Femur (tissue), 1 donor: ENCODE data around the gene RSL1D1.
"Not testable (repeated sequence)": the region's sequence is repeated elsewhere in the genome, so short reads cannot be mapped to it uniquely, and the experiment has no call there.

Experiments used
- DNase-seq: peaks from one replicate; pipeline ENCODE4 v3.0.0-alpha.2; 2017

The RSL1D1 gene

DNA sequence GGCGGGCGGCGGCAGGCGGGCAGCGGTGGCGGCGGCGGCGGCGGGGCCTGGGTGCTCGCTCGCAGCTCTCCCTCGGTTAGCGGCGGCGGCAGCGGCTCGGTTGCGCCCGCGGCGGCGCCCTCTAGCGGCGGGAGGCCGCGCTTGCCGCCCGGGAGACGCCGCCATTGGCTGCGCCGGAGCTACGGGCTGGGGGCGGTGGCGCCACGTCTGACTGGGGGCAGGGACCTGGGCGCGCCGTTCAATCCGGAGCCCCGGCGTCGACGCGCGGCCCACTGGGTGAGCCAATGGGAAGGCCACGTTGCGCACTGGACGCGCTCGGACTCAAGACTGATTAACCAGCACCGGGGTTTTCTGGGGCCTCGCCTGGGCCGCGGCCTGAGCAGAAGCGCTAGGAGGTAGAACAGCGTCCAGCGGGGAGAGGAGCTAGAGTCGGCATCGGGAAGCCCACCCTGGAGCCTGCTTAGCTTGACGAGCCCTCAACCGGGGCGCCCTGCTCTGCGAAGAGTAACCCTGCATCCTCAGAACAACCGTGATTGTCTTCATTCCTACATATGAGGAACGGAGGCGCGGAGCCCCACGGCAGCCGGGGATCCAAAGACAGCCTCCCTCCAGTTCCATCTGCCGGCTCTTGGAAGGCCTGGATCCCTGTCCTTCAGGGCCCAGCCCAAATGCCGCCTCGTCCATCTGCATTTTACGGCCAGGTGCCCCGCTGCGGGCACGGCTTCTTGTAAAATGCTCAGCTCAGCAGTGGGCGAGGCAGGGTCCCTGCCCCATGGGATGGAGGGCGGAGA lies 54.0 kb downstream of the RSL1D1 start, which contains the start of gene ZC3H7A:
Gene ZC3H7A (minus strand): TSS at position 93 of the 791 bp plus-strand sequence. CDS start 14,904 bp downstream, outside the sequence.
- DNase-seq, result peak; percentile 98

DNA sequence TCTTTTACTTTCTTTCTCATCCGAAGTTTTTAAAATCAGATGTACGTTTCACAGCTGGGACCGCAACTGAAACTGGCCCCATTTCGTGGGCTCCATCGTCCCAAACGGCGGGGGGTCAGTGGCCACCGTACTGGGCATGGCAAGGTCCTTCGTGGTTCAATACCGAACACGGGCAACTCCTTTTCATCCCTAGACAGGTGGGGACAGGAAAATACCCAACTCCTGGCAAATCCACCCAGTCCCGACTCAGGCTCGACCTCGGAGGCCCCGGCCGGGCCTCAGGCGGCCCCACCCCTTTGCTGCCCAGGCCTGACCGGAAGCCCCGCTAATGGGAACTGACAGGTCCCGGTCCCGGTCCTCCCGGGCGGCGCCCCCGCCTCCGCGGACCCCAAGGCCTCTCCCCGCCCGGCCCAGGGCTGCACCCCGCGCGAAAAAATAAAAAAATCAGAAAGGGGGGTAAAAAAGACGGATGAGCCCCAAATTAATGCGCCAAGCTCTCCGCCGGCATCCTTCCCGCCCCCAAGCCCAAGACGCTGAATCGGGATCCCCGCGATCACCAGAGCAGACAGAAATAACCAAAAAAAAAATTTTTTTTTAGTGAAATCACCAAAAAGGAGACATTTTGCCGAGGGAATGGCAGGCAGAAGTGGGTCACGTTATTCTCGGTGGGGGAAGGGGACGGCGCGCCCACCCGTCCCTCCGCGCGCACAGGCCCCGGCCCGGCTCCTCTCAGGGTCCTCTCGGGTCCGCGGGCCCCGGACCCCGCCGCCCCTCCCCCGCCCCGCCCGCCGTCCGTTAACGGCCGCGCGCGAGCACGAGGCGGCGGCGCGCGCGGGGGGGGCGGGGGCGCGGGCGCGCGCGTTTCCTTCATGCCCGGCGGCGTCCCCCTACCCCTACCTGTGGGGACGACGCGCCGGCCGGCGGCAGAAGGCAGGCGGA lies 54.8 kb downstream of the RSL1D1 start:
- peak; percentile 73 for DNase-seq

DNA sequence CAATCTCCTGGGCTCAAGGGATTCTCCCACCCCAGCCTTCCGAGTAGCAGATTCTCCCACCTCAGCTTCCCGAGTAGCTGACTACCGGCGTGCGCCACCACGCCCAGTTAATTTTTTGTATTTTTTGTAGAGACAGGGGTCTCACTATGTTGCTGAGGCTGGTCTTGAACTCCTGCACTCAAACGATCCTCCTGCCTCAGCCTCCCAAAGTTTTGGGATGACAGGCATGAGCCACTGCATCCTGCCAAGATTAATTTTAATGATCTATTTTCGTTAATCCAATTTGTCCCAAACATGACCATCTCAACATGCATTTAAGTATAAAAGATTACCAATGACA lies 55.5 kb downstream of the RSL1D1 start:
- DNase-seq, result no peak

DNA sequence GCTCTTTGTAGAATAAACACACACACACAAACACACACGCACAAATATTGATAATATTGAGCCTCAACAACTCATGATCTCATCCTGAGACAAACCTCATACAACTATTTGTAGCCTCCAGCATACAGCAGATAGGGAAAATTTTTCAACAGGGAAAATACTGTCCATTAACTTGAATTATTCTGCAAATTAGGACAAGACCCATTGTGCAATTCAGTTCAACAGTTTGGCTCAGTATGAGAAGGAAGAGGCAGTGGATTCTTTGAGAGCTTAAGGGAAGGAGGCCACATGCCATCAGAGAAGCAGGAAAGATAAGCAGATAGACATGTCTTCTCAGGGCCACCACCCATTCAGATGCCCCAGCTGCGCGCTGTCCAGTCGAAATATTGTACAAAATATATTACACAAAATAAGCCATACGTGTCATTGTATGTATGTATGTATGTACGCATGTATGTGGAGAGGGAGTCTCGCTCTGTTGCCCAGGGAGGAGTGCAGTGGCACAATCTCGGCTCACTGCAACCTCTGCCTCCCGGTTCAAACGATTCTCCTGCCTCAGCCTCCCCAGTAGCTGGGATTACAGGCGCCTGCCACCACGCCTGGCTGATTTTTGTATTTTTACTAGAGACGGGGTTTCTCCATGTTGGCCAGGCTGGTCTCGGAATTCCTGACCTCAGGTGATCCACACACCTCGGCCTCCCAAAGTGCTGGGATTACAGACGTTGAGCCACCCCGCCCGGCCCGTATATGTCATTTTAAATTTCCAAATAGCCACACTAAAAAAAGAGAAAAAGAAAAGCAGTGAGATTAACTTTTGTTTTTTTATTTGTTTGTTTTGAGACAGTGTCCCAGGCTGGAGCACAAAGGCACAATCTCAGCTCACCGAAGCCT lies 56.1 kb downstream of the RSL1D1 start:
- DNase-seq, result no peak

DNA sequence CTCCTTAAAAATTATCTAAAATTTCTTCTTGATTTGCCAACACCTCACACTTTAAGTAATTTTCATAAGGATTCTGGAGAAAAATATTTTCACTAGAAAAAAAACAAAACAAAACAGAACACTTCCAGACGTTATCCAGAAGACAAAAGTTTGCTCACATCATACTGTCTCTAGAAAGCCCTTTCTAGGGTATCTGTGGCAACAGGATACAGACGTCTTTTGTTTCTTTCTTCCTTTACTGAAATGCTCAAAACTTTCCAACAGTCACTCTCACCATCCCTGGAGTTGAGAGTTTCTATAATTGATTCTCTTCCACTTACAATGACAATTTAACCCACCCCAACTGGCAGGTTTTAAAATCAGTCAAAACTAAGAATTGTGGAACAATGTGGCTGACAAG lies 56.9 kb downstream of the RSL1D1 start:
- no peak for DNase-seq

DNA sequence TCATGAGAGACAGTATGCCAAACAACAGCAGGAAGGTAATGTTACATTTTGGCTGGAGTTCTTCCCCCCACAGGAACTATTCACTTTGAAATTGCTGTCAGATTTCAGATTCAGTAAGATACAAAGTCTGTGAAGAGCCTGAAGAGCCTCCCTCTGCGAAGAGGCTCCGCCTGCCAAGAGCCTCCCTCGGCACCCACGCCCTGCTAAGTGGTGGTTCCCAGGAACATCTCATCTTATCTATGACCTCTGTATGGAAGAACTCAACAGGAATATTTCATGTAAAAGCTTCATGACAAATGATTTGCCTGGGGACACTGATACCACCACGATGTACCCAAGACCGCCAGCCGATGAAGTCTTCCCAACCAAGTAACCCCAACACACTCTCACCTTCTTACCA lies 57.5 kb downstream of the RSL1D1 start:
- no peak for DNase-seq

DNA sequence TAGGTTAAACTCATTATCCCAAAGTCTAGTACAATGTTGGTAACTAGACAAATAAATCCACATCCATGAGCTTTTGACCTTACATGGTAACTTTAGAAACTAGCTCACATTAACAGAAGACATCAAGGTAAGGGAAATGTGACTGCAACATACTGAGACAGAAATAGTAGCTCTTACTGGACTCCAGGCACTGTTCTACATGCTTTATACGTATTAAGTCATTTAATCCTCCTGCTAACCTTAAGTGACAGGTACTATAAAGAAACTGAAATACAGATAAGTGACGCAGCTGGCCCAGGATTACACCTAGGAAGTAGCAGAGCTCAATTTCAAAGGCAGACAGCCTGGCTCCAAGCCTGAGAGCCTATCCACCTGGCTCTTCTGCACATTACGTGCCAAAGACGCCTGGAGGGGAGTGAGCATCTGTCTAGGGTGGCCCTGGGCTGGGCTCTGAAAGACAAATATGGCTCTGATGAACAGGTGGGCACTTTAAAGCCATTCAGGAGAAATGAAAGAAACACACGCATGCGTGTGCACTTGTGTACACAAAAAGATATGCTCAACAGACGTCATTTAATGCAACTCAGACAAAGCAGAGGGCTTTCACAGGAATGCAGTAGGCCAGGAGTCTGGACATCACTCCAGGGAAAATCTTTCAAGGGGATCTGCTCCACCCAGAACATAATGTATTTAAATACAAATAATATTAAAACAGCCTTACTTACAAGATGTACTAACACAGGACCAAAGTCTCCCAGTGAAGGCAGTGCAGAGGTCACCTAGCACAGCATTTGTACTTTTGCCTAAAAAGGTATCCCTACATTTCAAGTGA lies 58.7 kb downstream of the RSL1D1 start:
- DNase-seq, result peak; percentile 29

DNA sequence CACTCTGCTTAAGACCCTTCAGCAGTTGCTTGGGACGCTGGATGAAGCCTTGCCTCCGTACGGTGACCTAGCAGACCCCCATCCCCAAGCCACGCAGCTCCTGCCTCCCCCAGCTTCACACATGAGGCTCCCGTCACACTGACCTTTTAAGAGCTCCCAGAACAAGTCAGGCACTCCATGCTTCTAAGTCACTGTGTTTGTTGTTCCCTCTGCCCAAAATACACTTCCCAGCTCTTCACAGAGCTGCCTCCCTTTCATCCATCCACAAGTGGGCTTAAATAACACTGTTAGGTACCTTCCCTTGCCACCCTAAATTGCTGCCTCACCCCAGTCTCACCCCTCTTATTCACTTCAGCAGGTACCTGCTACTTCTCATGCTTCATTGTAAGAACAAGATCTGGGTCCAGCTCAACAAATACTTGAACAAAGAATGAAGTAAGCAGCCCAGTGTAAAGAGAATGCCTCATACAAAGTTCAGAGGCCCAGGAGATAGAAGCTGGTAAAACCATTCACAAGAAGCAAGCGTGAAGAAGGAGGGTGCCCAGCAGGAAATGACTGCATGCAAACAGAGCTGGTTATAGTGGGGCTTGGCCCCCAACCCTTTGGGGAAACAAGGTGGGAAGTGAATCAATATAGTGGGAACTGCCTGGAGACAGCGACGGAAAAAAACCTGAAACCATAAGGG lies 60.1 kb downstream of the RSL1D1 start:
- DNase-seq, result no peak

DNA sequence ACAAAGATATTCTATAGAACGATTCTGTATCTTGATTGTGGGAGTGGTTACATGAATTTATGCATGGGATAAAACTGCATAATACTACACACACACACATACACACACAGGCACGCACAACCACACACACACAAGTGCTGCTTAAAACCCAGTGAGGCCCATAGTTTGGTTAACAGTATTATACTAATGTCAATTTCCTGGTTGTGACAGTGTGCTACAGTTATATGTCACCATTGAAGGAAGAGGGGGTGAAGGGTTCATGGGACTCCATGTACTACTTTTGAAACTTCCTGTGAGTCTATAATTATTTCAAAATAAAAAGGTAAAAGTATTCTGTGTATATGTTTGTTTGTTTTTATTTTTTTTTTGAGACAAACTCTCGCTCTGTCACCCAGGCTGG lies 62.4 kb downstream of the RSL1D1 start:
- DNase-seq, result no peak

DNA sequence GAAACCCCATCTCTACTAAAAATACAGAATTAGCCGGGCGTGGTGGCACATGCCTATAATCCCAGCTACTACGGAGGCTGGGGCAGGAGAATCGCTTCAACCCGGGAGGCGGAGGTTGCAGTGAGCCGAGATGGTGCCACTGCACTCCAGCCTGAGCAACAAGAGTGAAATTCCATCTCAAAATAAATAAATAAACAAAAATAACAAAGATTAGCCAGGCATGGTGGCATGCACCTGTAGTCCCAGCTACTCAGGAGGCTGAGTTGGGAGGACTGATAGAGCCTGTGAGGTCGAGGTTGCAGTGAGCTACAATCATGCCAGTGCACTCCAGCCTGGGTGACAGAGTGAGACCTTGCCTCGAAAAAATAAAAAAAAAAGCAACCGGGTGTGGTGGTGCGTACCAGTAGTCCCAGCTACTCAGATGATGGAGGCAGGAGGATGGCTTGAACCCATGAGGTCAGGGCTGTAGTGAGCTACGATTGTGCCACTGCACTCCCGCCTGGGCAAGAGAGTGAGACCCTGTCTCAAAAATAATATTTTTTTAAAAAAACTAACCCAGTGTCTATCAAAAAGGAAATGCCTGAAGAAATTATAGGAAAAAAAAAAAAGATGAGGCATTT lies 66.3 kb downstream of the RSL1D1 start:
- not testable (repeated sequence) for DNase-seq

DNA sequence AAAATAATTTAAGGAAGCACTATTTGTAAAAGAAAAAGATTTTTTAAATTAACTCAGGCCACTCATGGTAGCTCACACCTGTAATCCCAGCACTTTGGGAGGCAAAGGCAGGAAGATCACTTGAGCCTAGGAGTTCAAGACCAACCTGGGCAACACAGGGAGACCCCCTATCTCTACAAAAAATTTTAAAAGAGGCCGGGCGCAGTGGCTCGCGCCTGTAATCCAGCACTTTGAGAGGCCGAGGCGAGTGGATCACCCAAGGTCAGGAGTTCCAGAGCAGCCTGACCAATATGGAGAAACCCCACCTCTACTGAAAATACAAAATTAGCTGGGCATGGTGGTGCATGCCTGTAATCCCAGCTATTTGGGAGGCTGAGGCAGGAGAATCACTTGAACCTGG lies 67.0 kb downstream of the RSL1D1 start:
- DNase-seq, result not testable (repeated sequence)

DNA sequence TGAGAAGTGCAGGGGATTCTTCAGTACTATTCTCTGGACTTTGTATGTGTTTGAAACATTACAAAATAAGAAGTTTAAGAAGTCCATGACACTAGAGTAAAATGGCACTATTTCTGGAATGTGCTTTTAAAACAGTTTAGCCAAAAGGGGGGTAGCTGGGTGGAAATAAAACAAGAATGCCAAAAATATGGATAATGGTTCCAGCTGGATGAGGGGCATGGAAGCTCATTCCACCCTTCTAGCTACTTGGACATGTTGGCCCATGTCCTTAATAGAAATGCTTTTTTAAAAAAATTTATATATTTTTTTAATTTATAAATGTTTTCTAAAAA lies 67.3 kb downstream of the RSL1D1 start:
- no peak for DNase-seq
